ENCODE measurements around the gene OR4D1. TPM values are rescaled to one million over a fixed set of nuclear protein-coding genes. Genes with fewer than 3 reads are reported as not detected.

Gene OR4D1
- total and polyA plus RNA-seq, 2 of the 8 experiments (the other 6 are each of a cell fraction or from before 2014, with no cell fraction given), result 0.32 to 0.39 TPM

DNA sequence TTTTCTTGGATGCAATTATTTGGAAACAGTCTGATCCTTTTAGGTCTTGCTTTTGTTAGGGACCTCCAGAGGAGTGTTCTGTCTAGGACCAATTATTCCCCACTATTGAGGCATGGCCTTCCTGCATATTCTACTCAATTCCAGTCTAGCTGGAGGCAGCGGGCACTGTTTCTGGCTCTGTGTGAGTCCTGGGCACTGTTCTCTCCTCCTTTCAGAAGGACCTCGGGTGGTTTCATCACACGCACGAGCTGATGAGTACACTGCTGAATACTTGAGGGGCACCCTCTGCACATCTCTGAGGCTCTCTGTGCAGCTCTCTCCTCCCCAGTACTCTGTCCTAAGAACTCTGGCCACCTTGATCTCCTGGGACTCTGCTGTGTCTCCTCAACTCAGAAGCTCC, 34.2 kb upstream of the OR4D1 start:
- H2AK5ac ChIP-seq (ENCODE audit: low read depth, low read length), result no peak overlapping the region
- POLR2A ChIA-PET (ENCODE audit: partially characterized antibody), result interaction anchor here (0.7 to 1.8 kb wide), 5 partner anchors 21 to 257 kb away, joined by 3 to 6 read pairs (median 4); partner anchors contain the start of genes SRSF1 and VEZF1
- no peak overlapping the region for H3K27ac ChIP-seq (ENCODE audit: low read depth, low read length)
- CTCF ChIA-PET (ENCODE audit: partially characterized antibody), result interaction anchor here (0.7 to 8.0 kb wide), 35 partner anchors 8 to 992 kb away, joined by 3 to 73 read pairs (median 4); no protein-coding TSS in a partner anchor
- WGBS, 2 experiments (ENCODE audit: extremely low coverage in 1 of 2, insufficient coverage in 1 of 2, insufficient read length in 1 of 2, insufficient replicate concordance in 2 of 2, low coverage in 1 of 2, low lambda C conversion rate in 2 of 2, missing lambda C conversion rate in 1 of 2), result 90% methylated on average over 4 of the region's 4 CpGs; no CpG with 5 or more reads in 1 of the 2 experiments
- no peak overlapping the region for H3K4me2 ChIP-seq (ENCODE audit: insufficient read depth in 1 of 2, low read depth in 2 of 2, low read length in 2 of 2)
- H4K91ac ChIP-seq (replicated peaks; ENCODE audit: insufficient read length, low read length), result no peak overlapping the region
- peaks cover 5% of the 10 kb centered on the region; the same call in 1 of the 2 replicates for H3K23me2 ChIP-seq (ENCODE audit: low read depth, low read length)
- no peaks in the 10 kb centered on the region for H3K4me1 ChIP-seq (replicated peaks in 1 of 4; ENCODE audit: control insufficient read depth in 3 of 4, insufficient read depth in 4 of 4, low read length in 3 of 4)
- peaks cover 0 to 4% of the 10 kb centered on the region in 2 experiments for H4K20me1 ChIP-seq (replicated peaks in 1 of 2; ENCODE audit: control insufficient read depth in 1 of 2, insufficient read depth in 2 of 2, low read length in 2 of 2)
- H2AFZ ChIP-seq (ENCODE audit: low read length), result no peak overlapping the region
- H3K9ac ChIP-seq (replicated peaks in 1 of 4; ENCODE audit: extremely low read depth in 1 of 4, low read depth in 3 of 4, low read length in 3 of 4), result no peak overlapping the region
- H3K56ac ChIP-seq (replicated peaks; ENCODE audit: insufficient read length, low read depth, low read length), result no peak overlapping the region
- no peak for DNase-seq (ENCODE audit: low read depth in 1 of 2, low spot score in 2 of 2)
- H2BK20ac ChIP-seq (ENCODE audit: low read length), result no peak overlapping the region
- no peak overlapping the region for H3K18ac ChIP-seq (ENCODE audit: extremely low read depth, low read length)
- no peak overlapping the region for H2BK120ac ChIP-seq (replicated peaks; ENCODE audit: low read depth, low read length)
- no peak for TF ChIP-seq JUN (IDR thresholded peaks at IDR 0.05; ENCODE audit: low read depth, low read length)
- no peak for TF ChIP-seq KDM4A (IDR thresholded peaks at IDR 0.05; ENCODE audit: low read depth, low read length, severe bottlenecking)
- no peak for TF ChIP-seq SUZ12 (IDR thresholded peaks at IDR 0.05; ENCODE audit: low read length)
- no peak for TF ChIP-seq TCF12 (IDR thresholded peaks at IDR 0.05; ENCODE audit: low read depth, low read length)
- TF ChIP-seq GTF2F1 (IDR thresholded peaks at IDR 0.05; ENCODE audit: borderline replicate concordance, low read depth, low read length), result no peak
- TF ChIP-seq KDM5A (IDR thresholded peaks at IDR 0.05; ENCODE audit: low read length), result no peak
- no peak for TF ChIP-seq SAP30 (IDR thresholded peaks at IDR 0.05; ENCODE audit: insufficient read depth, insufficient replicate concordance, low read length)
- TF ChIP-seq BCL11A (IDR thresholded peaks at IDR 0.05; ENCODE audit: low read depth in 2 of 2, low read length in 2 of 2), result no peak
- TF ChIP-seq, protein P1, sequence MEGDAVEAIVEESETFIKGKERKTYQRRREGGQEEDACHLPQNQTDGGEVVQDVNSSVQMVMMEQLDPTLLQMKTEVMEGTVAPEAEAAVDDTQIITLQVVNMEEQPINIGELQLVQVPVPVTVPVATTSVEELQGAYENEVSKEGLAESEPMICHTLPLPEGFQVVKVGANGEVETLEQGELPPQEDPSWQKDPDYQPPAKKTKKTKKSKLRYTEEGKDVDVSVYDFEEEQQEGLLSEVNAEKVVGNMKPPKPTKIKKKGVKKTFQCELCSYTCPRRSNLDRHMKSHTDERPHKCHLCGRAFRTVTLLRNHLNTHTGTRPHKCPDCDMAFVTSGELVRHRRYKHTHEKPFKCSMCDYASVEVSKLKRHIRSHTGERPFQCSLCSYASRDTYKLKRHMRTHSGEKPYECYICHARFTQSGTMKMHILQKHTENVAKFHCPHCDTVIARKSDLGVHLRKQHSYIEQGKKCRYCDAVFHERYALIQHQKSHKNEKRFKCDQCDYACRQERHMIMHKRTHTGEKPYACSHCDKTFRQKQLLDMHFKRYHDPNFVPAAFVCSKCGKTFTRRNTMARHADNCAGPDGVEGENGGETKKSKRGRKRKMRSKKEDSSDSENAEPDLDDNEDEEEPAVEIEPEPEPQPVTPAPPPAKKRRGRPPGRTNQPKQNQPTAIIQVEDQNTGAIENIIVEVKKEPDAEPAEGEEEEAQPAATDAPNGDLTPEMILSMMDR (IDR thresholded peaks at IDR 0.05; ENCODE audit: control extremely low read depth in 1 of 3, insufficient read depth in 1 of 3, low read depth in 1 of 3, low read length in 3 of 3), result no peak
- no peak for TF ChIP-seq EGR1 (IDR thresholded peaks at IDR 0.05; ENCODE audit: borderline replicate concordance, low read depth, low read length)
- no peak overlapping the region for H3K14ac ChIP-seq (ENCODE audit: insufficient read length)
- H3K36me3 ChIP-seq (ENCODE audit: control insufficient read depth in 2 of 4, insufficient read depth in 4 of 4, low read length in 3 of 4), result no peaks in the 10 kb centered on the region
- no peak overlapping the region for H2BK12ac ChIP-seq (ENCODE audit: low read depth, low read length)
- no peak for FAIRE-seq
- no peak overlapping the region for H2BK15ac ChIP-seq (ENCODE audit: low read length)
- H3K4ac ChIP-seq (replicated peaks; ENCODE audit: insufficient read length, low read depth, low read length), result no peak overlapping the region
- no peak overlapping the region for H4K8ac ChIP-seq (ENCODE audit: extremely low read depth, insufficient read depth, low read length)
- H3K23ac ChIP-seq (ENCODE audit: insufficient read length), result no peak overlapping the region
- no peak overlapping the region for H3K4me3 ChIP-seq (ENCODE audit: extremely low read depth in 1 of 4, insufficient read depth in 2 of 4, low read depth in 3 of 4, low read length in 4 of 4)
- H2BK5ac ChIP-seq (ENCODE audit: low read depth, low read length), result no peak overlapping the region
- no peaks in the 10 kb centered on the region for H3K79me2 ChIP-seq (ENCODE audit: control insufficient read depth in 1 of 2, insufficient read depth in 2 of 2, low read length in 2 of 2)
- H4K5ac ChIP-seq (ENCODE audit: insufficient read length, low read depth, low read length), result no peak overlapping the region
- no peaks in the 10 kb centered on the region for H3K79me1 ChIP-seq (ENCODE audit: low read depth, low read length)
- no peaks in the 10 kb centered on the region; a peak in 1 of 4 replicates for H3K9me3 ChIP-seq (ENCODE audit: insufficient read depth in 2 of 2, low read depth in 1 of 2, low read length in 1 of 2)
- no peaks in the 10 kb centered on the region for H3K27me3 ChIP-seq (replicated peaks in 1 of 4; ENCODE audit: control insufficient read depth in 3 of 4, extremely low read depth in 1 of 4, insufficient read depth in 3 of 4, low read length in 3 of 4)

Data from H1 (cell line).